ENCODE results near the gene RLF.

RLF gene

GRCh38 chr1:40161125-40161887, at the start of gene RLF:
Gene RLF, plus strand, starts transcription at chr1:40161387. Its CDS starts 13 bp downstream, at chr1:40161400.
- DNase-seq: peak; percentile 94 to 95

GRCh38 chr1:40114400-40114799, 46.8 kb upstream of the RLF start:
- no peak for DNase-seq

GRCh38 chr1:40120128-40120527, 41.1 kb upstream of the RLF start:
- no peak for DNase-seq

- no peak for DNase-seq
Measured at GRCh38 chr1:40122855-40123254, 38.3 kb upstream of the RLF start.

- no peak for DNase-seq
Measured at GRCh38 chr1:40130892-40131291, 30.3 kb upstream of the RLF start.

GRCh38 chr1:40132383-40133311, 28.5 kb upstream of the RLF start:
- DNase-seq: no peak

GRCh38 chr1:40133312-40133665, 27.9 kb upstream of the RLF start:
- DNase-seq: no peak

GRCh38 chr1:40133839-40134238, 27.3 kb upstream of the RLF start:
- DNase-seq: no peak

- DNase-seq: no peak
Measured at GRCh38 chr1:40140211-40140973, 20.8 kb upstream of the RLF start.

- DNase-seq: no peak
Measured at GRCh38 chr1:40141878-40142535, 19.2 kb upstream of the RLF start.

- DNase-seq: peak; percentile 26 to 46
Measured at GRCh38 chr1:40143891-40144575, 17.2 kb upstream of the RLF start.

GRCh38 chr1:40151457-40152079, 9.6 kb upstream of the RLF start:
- no peak for DNase-seq

GRCh38 chr1:40153073-40153770, 8.0 kb upstream of the RLF start:
- no peak for DNase-seq

GRCh38 chr1:40155135-40155534, 6.1 kb upstream of the RLF start:
- DNase-seq: no peak

- no peak for DNase-seq
Measured at GRCh38 chr1:40155910-40156309, 5.3 kb upstream of the RLF start.

GRCh38 chr1:40160806-40161124, 422 bp upstream of the RLF start:
- no peak for DNase-seq

- no peak for DNase-seq
Measured at GRCh38 chr1:40161888-40162397, 756 bp downstream of the RLF start.

- no peak for DNase-seq
Measured at GRCh38 chr1:40162753-40163441, 1.7 kb downstream of the RLF start.

GRCh38 chr1:40167317-40167716, 6.1 kb downstream of the RLF start:
- no peak for DNase-seq

- no peak for DNase-seq
Measured at GRCh38 chr1:40171036-40171435, 9.8 kb downstream of the RLF start.

Measured in activated CD4-positive, alpha-beta T cell treated with anti-CD3 and anti-CD28 coated beads, Interleukin-2, amount 50 U/mL, for 4 hours (primary cell).